Kidney (tissue), 14 donors: ENCODE measurements around the gene OSBPL10. TPM values are rescaled to one million over a fixed set of nuclear protein-coding genes. Genes with fewer than 3 reads are reported as not detected.

Source experiments
- DNase-seq, 5 donors: peaks; one replicate each; pipeline ENCODE4 v3.0.0-alpha.2; 2013 to 2020
- FAIRE-seq: peaks from 2 replicates; lab custom pipeline; 2012; peaks lifted over from hg19 to GRCh38; lab: Jason Lieb, UNC
- H3K27ac ChIP-seq, 2 donors: one replicate each; pipeline ENCODE4 v1.7.0; 2013; ENCODE audit warnings: low read depth in 2 of 2, low read length in 2 of 2, inconsistent platforms in 1 of 2
- H3K27me3 ChIP-seq: one replicate; pipeline ENCODE4 v1.7.1; 2013; ENCODE audit warnings: low read length, inconsistent platforms; ENCODE audit not compliant: control insufficient read depth, insufficient read depth
- H3K36me3 ChIP-seq, 3 donors: one replicate each; pipeline versions ENCODE4 v1.7.0 to v1.7.1; 2013; ENCODE audit warnings: low read length in 3 of 3, control low read depth in 1 of 3, inconsistent platforms in 1 of 3; ENCODE audit not compliant: insufficient read depth in 3 of 3, control insufficient read depth in 2 of 3
- H3K4me1 ChIP-seq, 3 donors: one replicate each; pipeline versions ENCODE4 v1.7.0 to v1.7.1; 2013; ENCODE audit warnings: low read length in 3 of 3, inconsistent platforms in 1 of 3, low read depth in 1 of 3; ENCODE audit not compliant: control insufficient read depth in 2 of 3, insufficient read depth in 2 of 3
- H3K4me3 ChIP-seq, 3 donors: one replicate each; pipeline versions ENCODE4 v1.7.0 to v1.8.1; 2013; ENCODE audit warnings: low read length in 3 of 3, control low read depth in 1 of 3, inconsistent platforms in 1 of 3
- H3K9ac ChIP-seq, 3 donors: one replicate each; pipeline versions ENCODE4 v1.7.0 to v1.7.1; 2013; ENCODE audit warnings: low read length in 3 of 3, control low read depth in 1 of 3, inconsistent platforms in 1 of 3
- H3K9me3 ChIP-seq, 3 donors: one replicate each; pipeline versions ENCODE4 v1.7.0 to v1.7.1; 2013; ENCODE audit warnings: low read length in 3 of 3, control low read depth in 1 of 3, inconsistent platforms in 1 of 3; ENCODE audit not compliant: control insufficient read depth in 2 of 3, insufficient read depth in 1 of 3
- intact Hi-C: fragments of 100-400 bp; cut with DNase I; formaldehyde crosslinking; loops from one replicate; pipeline ENCODE4 v1.11.1; 2022
- polyA plus RNA-seq: library from polyadenylated mRNA; stranded (reverse); fragments of 350-450 nt; fragmentation: Illumina TruSeq; extraction: RNeasy Lipid Tissue Mini Kit (QIAGEN cat#74804); gene quantifications from one replicate; pipeline ENCODE4 v1.2.3, GENCODE V29; 2014; ENCODE audit warnings: low read depth, low replicate concordance; ENCODE audit not compliant: insufficient read depth
- total RNA-seq: library from RNA; stranded (reverse); fragmentation: NEBNext Ultra II Directional; extraction: Animal tissue kit (Norgen Biotek cat#: 25700); gene quantifications from one replicate; pipeline ENCODE4 v1.2.1, GENCODE V29; 2021
- TF ChIP-seq, protein P1 (sequence below): IDR thresholded peaks from 3 replicates; pipeline ENCODE4 v1.5.1; 2012; ENCODE audit warnings: mild to moderate bottlenecking, moderate library complexity, borderline replicate concordance; ENCODE audit not compliant: insufficient read depth; ENCODE audit errors: extremely low read depth
- donor health status: control.
- donor health status: control.
- donor health status: control.
- donor health status: control.
- donor health status: control.
- donor health status: DM: yes; HTN: yes; CAD: no.
- donor health status: Normal renal cell carcinoma (clear cell type).

The OSBPL10 gene
- total and polyA plus RNA-seq, 2 donors from 2014 or later, result 11.8 to 89.3 TPM

DNA sequence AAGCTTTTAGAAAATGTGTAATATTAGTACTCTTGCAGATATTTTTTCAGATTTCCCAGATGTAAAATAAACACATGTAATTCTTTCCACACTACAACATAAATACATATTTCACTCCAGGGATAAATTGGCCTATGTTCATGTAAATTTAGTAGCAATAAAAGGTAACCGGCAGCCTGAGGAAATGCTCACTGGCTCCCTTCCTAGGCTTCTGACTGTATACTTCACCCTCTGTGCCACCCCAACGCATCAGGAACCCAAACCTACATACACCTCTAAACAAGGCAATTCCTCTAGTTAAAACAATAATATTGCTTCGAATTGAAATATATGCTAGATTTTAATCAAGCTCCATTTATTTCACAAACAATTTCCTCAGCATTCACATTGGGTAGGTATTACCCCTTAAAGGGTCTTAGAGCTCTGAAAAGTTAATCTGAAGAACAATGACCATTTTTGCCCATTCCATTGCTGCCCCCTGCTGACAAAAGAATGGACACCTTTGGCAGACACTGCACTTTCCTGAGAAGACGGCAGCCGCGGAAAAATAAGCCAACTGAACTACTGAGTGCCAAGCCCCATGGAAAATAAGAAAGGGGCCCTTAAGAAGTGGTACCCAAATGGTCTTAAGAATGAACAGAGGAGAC, 212.5 kb downstream of the OSBPL10 start:
- Histone ChIP-seq H3K4me3 (no peak overlapping the region), H3K36me3 (no peaks in the 10 kb centered on the region), H3K27me3 (no peaks in the 10 kb centered on the region), H3K9me3 (no peaks in the 10 kb centered on the region), H3K4me1 (peaks cover 0 to 13% (median 5%) of the 10 kb centered on the region in 3 donors), H3K27ac (no peak overlapping the region), H3K9ac (no peak overlapping the region)
- intact Hi-C loops, result no loop called here
- FAIRE-seq, result no peak
- DNase-seq, result peak in 4 of 5 donors; percentile 66 to 95 (median 88)
- TF ChIP-seq, protein P1, sequence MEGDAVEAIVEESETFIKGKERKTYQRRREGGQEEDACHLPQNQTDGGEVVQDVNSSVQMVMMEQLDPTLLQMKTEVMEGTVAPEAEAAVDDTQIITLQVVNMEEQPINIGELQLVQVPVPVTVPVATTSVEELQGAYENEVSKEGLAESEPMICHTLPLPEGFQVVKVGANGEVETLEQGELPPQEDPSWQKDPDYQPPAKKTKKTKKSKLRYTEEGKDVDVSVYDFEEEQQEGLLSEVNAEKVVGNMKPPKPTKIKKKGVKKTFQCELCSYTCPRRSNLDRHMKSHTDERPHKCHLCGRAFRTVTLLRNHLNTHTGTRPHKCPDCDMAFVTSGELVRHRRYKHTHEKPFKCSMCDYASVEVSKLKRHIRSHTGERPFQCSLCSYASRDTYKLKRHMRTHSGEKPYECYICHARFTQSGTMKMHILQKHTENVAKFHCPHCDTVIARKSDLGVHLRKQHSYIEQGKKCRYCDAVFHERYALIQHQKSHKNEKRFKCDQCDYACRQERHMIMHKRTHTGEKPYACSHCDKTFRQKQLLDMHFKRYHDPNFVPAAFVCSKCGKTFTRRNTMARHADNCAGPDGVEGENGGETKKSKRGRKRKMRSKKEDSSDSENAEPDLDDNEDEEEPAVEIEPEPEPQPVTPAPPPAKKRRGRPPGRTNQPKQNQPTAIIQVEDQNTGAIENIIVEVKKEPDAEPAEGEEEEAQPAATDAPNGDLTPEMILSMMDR, result peak; percentile 83

DNA sequence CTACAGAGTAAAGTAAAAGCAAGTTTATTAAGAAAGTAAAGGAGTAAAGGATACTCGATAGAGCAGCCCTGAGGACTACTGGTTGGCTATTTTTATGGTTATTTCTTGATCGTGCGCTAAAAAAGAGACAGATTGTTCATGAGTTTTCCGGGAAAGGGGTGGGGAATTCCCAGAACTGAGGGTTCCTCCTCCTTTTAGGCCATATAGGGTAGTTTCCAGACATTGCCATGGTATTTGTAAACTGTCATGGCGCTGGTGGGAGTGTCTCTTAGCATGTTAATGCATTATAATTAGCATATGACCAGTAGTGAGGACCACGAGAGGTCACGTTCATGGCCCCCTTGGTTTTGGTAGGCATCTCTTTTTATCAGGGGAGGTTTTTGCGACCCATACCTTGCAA, 213.1 kb downstream of the OSBPL10 start:
- intact Hi-C loops, result no loop called here

DNA sequence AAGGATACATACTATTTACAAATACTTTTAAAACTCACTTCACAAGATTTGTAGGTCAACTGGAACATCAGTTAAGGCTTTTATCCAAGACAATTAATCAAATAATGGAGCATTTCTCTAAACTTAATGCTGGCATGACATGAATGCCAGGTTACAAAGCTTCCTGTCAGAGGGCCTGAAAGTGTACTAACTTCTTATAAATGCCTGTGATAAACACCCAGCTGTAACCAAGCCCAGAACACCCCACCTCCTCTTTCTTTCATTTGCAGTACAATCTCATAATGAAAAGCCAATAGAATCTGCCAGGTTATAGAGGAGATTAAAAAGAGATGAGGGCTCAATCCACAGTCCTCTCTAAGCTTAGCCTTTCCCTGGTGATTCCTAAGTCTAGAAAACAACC, 214.4 kb downstream of the OSBPL10 start:
- Histone ChIP-seq H3K27me3 (no peaks in the 10 kb centered on the region), H3K9me3 (no peaks in the 10 kb centered on the region), H3K36me3 (no peaks in the 10 kb centered on the region), H3K4me3 (no peak overlapping the region), H3K27ac (no peak overlapping the region), H3K9ac (no peak overlapping the region), H3K4me1 (peaks cover 3 to 14% (median 8%) of the 10 kb centered on the region in 3 donors)
- DNase-seq, result no peak
- FAIRE-seq, result no peak
- intact Hi-C loops, result no loop called here
- TF ChIP-seq, protein P1, result no peak

More for the DNA sequence above, 213.1 kb downstream of the OSBPL10 start:
- H3K9me3 ChIP-seq, result no peaks in the 10 kb centered on the region
- H3K9ac ChIP-seq, result no peak overlapping the region
- DNase-seq (no peak), FAIRE-seq (no peak)
- no peak overlapping the region for H3K4me3 ChIP-seq
- H3K27me3 ChIP-seq, result no peaks in the 10 kb centered on the region
- no peaks in the 10 kb centered on the region for H3K36me3 ChIP-seq
- TF ChIP-seq, protein P1, result no peak
- H3K4me1 ChIP-seq, result peaks cover 0 to 14% (median 5%) of the 10 kb centered on the region in 3 donors
- H3K27ac ChIP-seq, result no peak overlapping the region
